Measurements from ENCODE around the gene ACSS2.

Gene ACSS2

DNA sequence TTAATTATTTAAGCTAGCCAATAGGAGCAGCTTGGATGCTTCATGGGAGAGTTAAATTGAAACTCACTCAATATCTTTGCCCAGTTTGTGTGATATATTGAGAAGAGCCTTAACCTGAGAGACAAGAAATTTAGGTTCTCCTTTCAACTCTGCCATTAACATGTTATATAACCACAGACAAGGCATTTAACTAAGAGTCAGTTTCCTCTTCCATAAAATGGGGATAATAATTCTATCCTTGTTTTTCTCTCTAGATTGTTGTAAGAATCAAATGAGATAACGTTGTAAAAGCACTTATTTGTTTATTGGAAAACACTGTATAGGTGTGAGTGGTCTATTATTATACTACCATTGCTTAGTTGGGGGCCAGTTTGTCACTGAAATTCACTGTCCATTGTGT, 7.8 kb downstream of the ACSS2 start:
- H3K27me3 ChIP-seq (ENCODE audit: insufficient read depth, insufficient read length), result no peaks in the 10 kb centered on the region
- H3K9ac ChIP-seq (ENCODE audit: insufficient read length, low read depth), result no peak overlapping the region
- peaks cover 6% of the 10 kb centered on the region for H3K36me3 ChIP-seq (ENCODE audit: insufficient read depth, insufficient read length, low read length)
- no peak for DNase-seq (ENCODE audit: low read depth, low spot score)
- H3K4me1 ChIP-seq (ENCODE audit: insufficient read depth, insufficient read length), result no peaks in the 10 kb centered on the region
- TF ChIP-seq SUZ12 (IDR thresholded peaks at IDR 0.05; ENCODE audit: extremely low read depth, insufficient read depth, insufficient read length), result no peak
- TF ChIP-seq ZNF274 (IDR thresholded peaks at IDR 0.05; ENCODE audit: low read depth, low read length), result no peak
- TF ChIP-seq YY1 (IDR thresholded peaks at IDR 0.05; ENCODE audit: insufficient read depth, insufficient read length), result no peak
- no peaks in the 10 kb centered on the region for H3K9me3 ChIP-seq (ENCODE audit: insufficient read depth, low read length)
- H3K4me3 ChIP-seq (ENCODE audit: insufficient read length, low read depth), result no peak overlapping the region

- no peak for TF ChIP-seq SUZ12 (IDR thresholded peaks at IDR 0.05; ENCODE audit: extremely low read depth, insufficient read depth, insufficient read length)
- TF ChIP-seq YY1 (IDR thresholded peaks at IDR 0.05; ENCODE audit: insufficient read depth, insufficient read length), result no peak
- no peak for TF ChIP-seq ZNF274 (IDR thresholded peaks at IDR 0.05; ENCODE audit: low read depth, low read length)
- Histone ChIP-seq H3K27me3 (ENCODE audit: insufficient read depth, insufficient read length) (no peaks in the 10 kb centered on the region), H3K4me1 (ENCODE audit: insufficient read depth, insufficient read length) (no peaks in the 10 kb centered on the region), H3K4me3 (ENCODE audit: insufficient read length, low read depth) (no peak overlapping the region), H3K36me3 (ENCODE audit: insufficient read depth, insufficient read length, low read length) (peaks cover 6% of the 10 kb centered on the region), H3K9me3 (ENCODE audit: insufficient read depth, low read length) (no peaks in the 10 kb centered on the region), H3K9ac (ENCODE audit: insufficient read length, low read depth) (no peak overlapping the region)
- DNase-seq (ENCODE audit: low read depth, low spot score), result no peak
Observed at GRCh38 chr20:34886122-34886521, 9.7 kb downstream of the ACSS2 start.

GRCh38 chr20:34887023-34887422, 10.6 kb downstream of the ACSS2 start:
- no peaks in the 10 kb centered on the region for H3K9me3 ChIP-seq (ENCODE audit: insufficient read depth, low read length)
- peaks cover 6% of the 10 kb centered on the region for H3K36me3 ChIP-seq (ENCODE audit: insufficient read depth, insufficient read length, low read length)
- TF ChIP-seq YY1 (IDR thresholded peaks at IDR 0.05; ENCODE audit: insufficient read depth, insufficient read length), result no peak
- no peak overlapping the region for H3K9ac ChIP-seq (ENCODE audit: insufficient read length, low read depth)
- no peaks in the 10 kb centered on the region for H3K4me1 ChIP-seq (ENCODE audit: insufficient read depth, insufficient read length)
- no peak for DNase-seq (ENCODE audit: low read depth, low spot score)
- H3K27me3 ChIP-seq (ENCODE audit: insufficient read depth, insufficient read length), result no peaks in the 10 kb centered on the region
- H3K4me3 ChIP-seq (ENCODE audit: insufficient read length, low read depth), result no peak overlapping the region

DNA sequence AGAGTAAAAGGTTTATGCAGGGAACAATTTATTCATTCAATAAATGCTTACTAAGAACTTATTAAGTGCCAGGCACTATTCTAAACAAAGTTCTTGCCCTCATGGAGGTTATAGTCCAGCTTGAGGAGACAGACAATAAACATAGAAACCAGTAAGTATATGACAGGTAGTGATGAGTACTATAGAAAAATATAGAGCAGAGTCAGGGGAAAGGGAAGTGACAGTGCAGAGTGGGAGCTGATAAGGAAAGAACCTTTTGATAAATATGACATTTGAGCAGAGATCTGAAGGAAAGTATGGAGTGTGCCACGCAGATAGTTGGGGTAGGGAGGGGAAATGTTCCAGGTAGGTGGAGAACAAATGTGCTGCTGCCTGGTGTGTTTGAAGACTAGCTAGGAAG, 12.1 kb downstream of the ACSS2 start:
- TF ChIP-seq YY1 (IDR thresholded peaks at IDR 0.05; ENCODE audit: insufficient read depth, insufficient read length) (no peak), SUZ12 (IDR thresholded peaks at IDR 0.05; ENCODE audit: extremely low read depth, insufficient read depth, insufficient read length) (no peak), ZNF274 (IDR thresholded peaks at IDR 0.05; ENCODE audit: low read depth, low read length) (no peak)
- H3K4me1 ChIP-seq (ENCODE audit: insufficient read depth, insufficient read length), result no peaks in the 10 kb centered on the region
- DNase-seq (ENCODE audit: low read depth, low spot score), result no peak
- H3K4me3 ChIP-seq (ENCODE audit: insufficient read length, low read depth), result no peak overlapping the region
- H3K36me3 ChIP-seq (ENCODE audit: insufficient read depth, insufficient read length, low read length), result peaks cover 2% of the 10 kb centered on the region
- no peak overlapping the region for H3K9ac ChIP-seq (ENCODE audit: insufficient read length, low read depth)
- H3K27me3 ChIP-seq (ENCODE audit: insufficient read depth, insufficient read length), result no peaks in the 10 kb centered on the region
- H3K9me3 ChIP-seq (ENCODE audit: insufficient read depth, low read length), result no peaks in the 10 kb centered on the region

DNA sequence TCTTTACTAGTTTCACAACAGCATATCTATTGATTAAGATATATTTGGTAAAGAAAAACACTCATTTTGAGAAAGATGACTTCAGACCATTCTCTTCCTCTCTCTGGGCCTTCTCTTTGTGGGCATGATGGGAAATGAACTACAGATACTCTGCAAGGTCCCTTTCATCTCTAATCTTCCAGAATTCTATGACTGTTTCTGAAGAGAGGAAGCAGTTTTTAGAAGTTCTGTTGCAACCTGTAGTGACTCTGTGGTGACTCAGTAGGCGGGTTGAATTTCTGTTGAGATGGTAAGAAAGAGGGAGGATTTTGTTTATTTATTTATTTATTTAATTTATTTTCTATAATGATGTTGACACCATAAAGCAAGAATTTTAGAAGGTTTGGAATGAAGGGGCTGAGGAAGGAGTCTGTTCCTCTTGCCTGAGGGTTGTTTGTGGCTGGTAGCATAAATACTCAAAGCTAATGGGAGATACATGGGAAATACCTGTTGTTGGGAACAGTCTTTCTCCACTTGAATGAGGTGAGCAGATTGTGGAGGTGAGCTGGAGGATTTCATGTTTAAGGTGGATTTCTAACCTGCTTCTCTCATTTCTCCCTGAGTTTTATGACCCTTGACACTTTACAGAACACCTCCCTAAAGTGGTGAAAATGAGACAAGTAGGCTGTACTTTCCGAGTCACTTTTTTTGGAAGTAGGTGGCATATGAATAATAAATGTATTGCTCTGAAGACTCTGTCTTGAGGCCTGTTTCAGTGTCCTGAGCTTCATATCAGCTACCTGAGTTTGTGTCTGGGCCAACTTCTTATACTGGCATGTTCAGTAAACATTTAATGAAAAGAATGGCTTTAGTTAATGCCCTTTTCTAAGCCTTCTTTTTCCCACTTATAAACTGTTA, 15.0 kb downstream of the ACSS2 start:
- Histone ChIP-seq H3K9me3 (ENCODE audit: insufficient read depth, low read length) (no peaks in the 10 kb centered on the region), H3K27me3 (ENCODE audit: insufficient read depth, insufficient read length) (no peaks in the 10 kb centered on the region), H3K4me1 (ENCODE audit: insufficient read depth, insufficient read length) (no peaks in the 10 kb centered on the region), H3K4me3 (ENCODE audit: insufficient read length, low read depth) (no peak overlapping the region), H3K9ac (ENCODE audit: insufficient read length, low read depth) (no peak overlapping the region), H3K36me3 (ENCODE audit: insufficient read depth, insufficient read length, low read length) (no peaks in the 10 kb centered on the region)
- TF ChIP-seq SUZ12 (IDR thresholded peaks at IDR 0.05; ENCODE audit: extremely low read depth, insufficient read depth, insufficient read length), result no peak
- no peak for TF ChIP-seq ZNF274 (IDR thresholded peaks at IDR 0.05; ENCODE audit: low read depth, low read length)
- no peak for TF ChIP-seq YY1 (IDR thresholded peaks at IDR 0.05; ENCODE audit: insufficient read depth, insufficient read length)
- DNase-seq (ENCODE audit: low read depth, low spot score), result no peak

GRCh38 chr20:34892671-34893070, 16.3 kb downstream of the ACSS2 start:
- Histone ChIP-seq H3K36me3 (ENCODE audit: insufficient read depth, insufficient read length, low read length) (no peaks in the 10 kb centered on the region), H3K9me3 (ENCODE audit: insufficient read depth, low read length) (no peaks in the 10 kb centered on the region), H3K4me3 (ENCODE audit: insufficient read length, low read depth) (no peak overlapping the region), H3K9ac (ENCODE audit: insufficient read length, low read depth) (no peak overlapping the region), H3K4me1 (ENCODE audit: insufficient read depth, insufficient read length) (no peaks in the 10 kb centered on the region), H3K27me3 (ENCODE audit: insufficient read depth, insufficient read length) (no peaks in the 10 kb centered on the region)
- no peak for DNase-seq (ENCODE audit: low read depth, low spot score)
- TF ChIP-seq YY1 (IDR thresholded peaks at IDR 0.05; ENCODE audit: insufficient read depth, insufficient read length), result no peak
- TF ChIP-seq ZNF274 (IDR thresholded peaks at IDR 0.05; ENCODE audit: low read depth, low read length), result no peak
- TF ChIP-seq SUZ12 (IDR thresholded peaks at IDR 0.05; ENCODE audit: extremely low read depth, insufficient read depth, insufficient read length), result no peak

DNA sequence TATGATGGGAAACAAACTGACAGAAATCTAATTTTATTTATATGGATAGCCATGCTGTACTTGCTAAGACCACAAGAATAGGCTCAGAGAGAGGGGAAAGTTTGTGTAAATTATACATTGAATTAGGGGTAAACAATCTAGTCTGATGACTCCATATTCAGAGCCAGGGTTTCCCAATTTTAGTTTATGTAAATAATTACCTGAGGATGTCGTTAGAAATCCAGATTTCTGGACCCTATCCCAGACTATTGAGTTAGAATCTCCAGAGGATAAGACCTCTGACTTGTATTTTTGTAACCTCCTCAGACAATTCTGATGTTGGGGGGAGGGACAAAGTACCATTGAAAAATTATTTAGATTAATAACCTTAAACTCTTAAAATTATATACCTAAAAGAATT, 18.3 kb downstream of the ACSS2 start:
- no peak for TF ChIP-seq YY1 (IDR thresholded peaks at IDR 0.05; ENCODE audit: insufficient read depth, insufficient read length)
- no peak for TF ChIP-seq ZNF274 (IDR thresholded peaks at IDR 0.05; ENCODE audit: low read depth, low read length)
- no peak for TF ChIP-seq SUZ12 (IDR thresholded peaks at IDR 0.05; ENCODE audit: extremely low read depth, insufficient read depth, insufficient read length)
- H3K4me3 ChIP-seq (ENCODE audit: insufficient read length, low read depth), result no peak overlapping the region
- H3K9ac ChIP-seq (ENCODE audit: insufficient read length, low read depth), result no peak overlapping the region
- DNase-seq (ENCODE audit: low read depth, low spot score), result no peak
- no peaks in the 10 kb centered on the region for H3K36me3 ChIP-seq (ENCODE audit: insufficient read depth, insufficient read length, low read length)
- no peaks in the 10 kb centered on the region for H3K27me3 ChIP-seq (ENCODE audit: insufficient read depth, insufficient read length)
- no peaks in the 10 kb centered on the region for H3K9me3 ChIP-seq (ENCODE audit: insufficient read depth, low read length)
- H3K4me1 ChIP-seq (ENCODE audit: insufficient read depth, insufficient read length), result no peaks in the 10 kb centered on the region

Measured in NT2/D1 (cell line).